Right lobe of liver (tissue), 4 donors: ENCODE results near the gene ITPA.

Source experiments
- POLR2A ChIP-seq: fragments of 450-650 bp; IDR thresholded peaks from one replicate; pipeline ENCODE4 v1.6.1; 2017; ENCODE audit warnings: antibody characterized with exemption, mild to moderate bottlenecking
- TF ChIP-seq, protein P1 (sequence below), 4 donors: fragments of 200-600 bp in 3 of 4; fragments of 450-650 bp in 1 of 4; IDR thresholded peaks; one replicate each; pipeline versions ENCODE4 v1.5.1 to v1.8.0; 2016 to 2022; ENCODE audit warnings: antibody characterized with exemption in 4 of 4, mild to moderate bottlenecking in 2 of 4
- donor health status: DM: no; HTN: no; CAD: no.
- donor health status: DM: no; HTN: no; CAD: no.
- donor health status: DM: no; HTN: yes; CAD: no.

DNA sequence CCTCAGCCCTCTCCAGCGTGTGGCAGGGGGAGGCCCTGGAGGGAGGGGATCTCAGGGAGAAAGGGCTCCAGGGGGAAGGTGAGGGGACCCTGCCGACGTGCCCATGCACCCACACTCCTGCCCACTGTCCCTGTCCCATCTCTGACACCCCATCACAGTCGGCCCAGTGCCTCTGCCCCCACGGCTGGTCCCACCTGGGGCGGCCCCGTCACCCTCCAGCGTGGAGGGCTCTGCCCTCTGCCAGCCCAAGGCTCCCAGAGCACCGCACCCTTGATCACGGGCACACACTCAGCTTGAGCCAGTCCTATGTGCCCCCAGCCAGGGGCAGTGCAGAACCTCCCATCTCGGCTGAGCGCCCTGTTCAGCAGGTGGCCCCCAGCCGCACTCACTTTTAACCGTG is 20.5 kb downstream of the ITPA start:
- TF ChIP-seq, protein P1, sequence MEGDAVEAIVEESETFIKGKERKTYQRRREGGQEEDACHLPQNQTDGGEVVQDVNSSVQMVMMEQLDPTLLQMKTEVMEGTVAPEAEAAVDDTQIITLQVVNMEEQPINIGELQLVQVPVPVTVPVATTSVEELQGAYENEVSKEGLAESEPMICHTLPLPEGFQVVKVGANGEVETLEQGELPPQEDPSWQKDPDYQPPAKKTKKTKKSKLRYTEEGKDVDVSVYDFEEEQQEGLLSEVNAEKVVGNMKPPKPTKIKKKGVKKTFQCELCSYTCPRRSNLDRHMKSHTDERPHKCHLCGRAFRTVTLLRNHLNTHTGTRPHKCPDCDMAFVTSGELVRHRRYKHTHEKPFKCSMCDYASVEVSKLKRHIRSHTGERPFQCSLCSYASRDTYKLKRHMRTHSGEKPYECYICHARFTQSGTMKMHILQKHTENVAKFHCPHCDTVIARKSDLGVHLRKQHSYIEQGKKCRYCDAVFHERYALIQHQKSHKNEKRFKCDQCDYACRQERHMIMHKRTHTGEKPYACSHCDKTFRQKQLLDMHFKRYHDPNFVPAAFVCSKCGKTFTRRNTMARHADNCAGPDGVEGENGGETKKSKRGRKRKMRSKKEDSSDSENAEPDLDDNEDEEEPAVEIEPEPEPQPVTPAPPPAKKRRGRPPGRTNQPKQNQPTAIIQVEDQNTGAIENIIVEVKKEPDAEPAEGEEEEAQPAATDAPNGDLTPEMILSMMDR (IDR thresholded peaks at IDR 0.05) = no peak
- TF ChIP-seq POLR2A = no peak
